HG03108 (cell line): ENCODE data around the gene BICD2.
"Not testable (repeated sequence)": the region's sequence is repeated elsewhere in the genome, so short reads cannot be mapped to it uniquely, and the experiment has no call there.

ENCODE experiments used
- ATAC-seq: cut with Tn5 transposase; IDR thresholded peaks from one replicate; pipeline ENCODE4 v1.9.1; 2021; ENCODE audit warnings: moderate library complexity; ENCODE audit not compliant: unreplicated experiment

BICD2 gene

GRCh38 chr9:92771309-92771708, 6.7 kb upstream of the BICD2 start:
- ATAC-seq, result no peak

- no peak for ATAC-seq
Measured at GRCh38 chr9:92770360-92770995, 5.8 kb upstream of the BICD2 start.

GRCh38 chr9:92769990-92770359, 5.3 kb upstream of the BICD2 start:
- ATAC-seq, result no peak

GRCh38 chr9:92769286-92769685, 4.7 kb upstream of the BICD2 start:
- ATAC-seq, result no peak

- not testable (repeated sequence) for ATAC-seq
Measured at GRCh38 chr9:92768816-92769215, 4.2 kb upstream of the BICD2 start.

GRCh38 chr9:92767066-92768054, 2.7 kb upstream of the BICD2 start:
- ATAC-seq, result no peak

- ATAC-seq, result peak; percentile 41
Measured at GRCh38 chr9:92764988-92765936, 629 bp upstream of the BICD2 start.

- ATAC-seq, result no peak
Measured at GRCh38 chr9:92763721-92764380, 782 bp downstream of the BICD2 start.

- no peak for ATAC-seq
Measured at GRCh38 chr9:92762781-92763708, 1.6 kb downstream of the BICD2 start.

- ATAC-seq, result no peak
Measured at GRCh38 chr9:92762196-92762595, 2.4 kb downstream of the BICD2 start.

- no peak for ATAC-seq
Measured at GRCh38 chr9:92761686-92762085, 2.9 kb downstream of the BICD2 start.

- no peak for ATAC-seq
Measured at GRCh38 chr9:92760494-92760893, 4.1 kb downstream of the BICD2 start.

GRCh38 chr9:92760070-92760469, 4.6 kb downstream of the BICD2 start:
- no peak for ATAC-seq

GRCh38 chr9:92759446-92759845, 5.2 kb downstream of the BICD2 start:
- no peak for ATAC-seq

- no peak for ATAC-seq
Measured at GRCh38 chr9:92756792-92757191, 7.8 kb downstream of the BICD2 start.

GRCh38 chr9:92754091-92754745, 10.4 kb downstream of the BICD2 start:
- ATAC-seq, result no peak

GRCh38 chr9:92752812-92753404, 11.7 kb downstream of the BICD2 start:
- ATAC-seq, result no peak

- ATAC-seq, result no peak
Measured at GRCh38 chr9:92749934-92750315, 14.7 kb downstream of the BICD2 start.
